Activated T-helper 1 cell treated with Interleukin-2 at 50 U/mL for 16 hours (primary cell): ENCODE data around the gene BICRA.
"Not testable (repeated sequence)": the region's sequence is repeated elsewhere in the genome, so short reads cannot be mapped to it uniquely, and the experiment has no call there.

Source experiments
- DNase-seq: peaks from one replicate; pipeline ENCODE4 v3.0.0-alpha.2; 2020; ENCODE audit warnings: low read depth

BICRA gene

GRCh38 chr19:47716270-47716937, 107.5 kb downstream of the BICRA start:
- no peak for DNase-seq

- DNase-seq = not testable (repeated sequence)
Measured at GRCh38 chr19:47718415-47719046, 109.6 kb downstream of the BICRA start.

GRCh38 chr19:47719047-47719859, 110.3 kb downstream of the BICRA start:
- DNase-seq = no peak

- no peak for DNase-seq
Measured at GRCh38 chr19:47720669-47721422, 111.9 kb downstream of the BICRA start.

GRCh38 chr19:47723581-47723940, 114.6 kb downstream of the BICRA start:
- DNase-seq = no peak

- no peak for DNase-seq
Measured at GRCh38 chr19:47725759-47726401, 116.9 kb downstream of the BICRA start.

- DNase-seq = no peak
Measured at GRCh38 chr19:47726467-47726866, 117.5 kb downstream of the BICRA start.

- not testable (repeated sequence) for DNase-seq
Measured at GRCh38 chr19:47728295-47728694, 119.4 kb downstream of the BICRA start.

GRCh38 chr19:47729468-47729798, 120.5 kb downstream of the BICRA start:
- no peak for DNase-seq

GRCh38 chr19:47729799-47730520, 121.0 kb downstream of the BICRA start:
- no peak for DNase-seq

- no peak for DNase-seq
Measured at GRCh38 chr19:47730521-47730889, 121.6 kb downstream of the BICRA start.

- DNase-seq = no peak
Measured at GRCh38 chr19:47730910-47731309, 122.0 kb downstream of the BICRA start.

GRCh38 chr19:47735131-47735530, 126.2 kb downstream of the BICRA start:
- DNase-seq = no peak

GRCh38 chr19:47740866-47741519, 132.1 kb downstream of the BICRA start:
- no peak for DNase-seq

- no peak for DNase-seq
Measured at GRCh38 chr19:47741544-47742140, 132.7 kb downstream of the BICRA start.

GRCh38 chr19:47742634-47743033, 133.7 kb downstream of the BICRA start:
- DNase-seq = no peak

- peak; percentile 95 for DNase-seq
Measured at GRCh38 chr19:47745010-47745901, 136.3 kb downstream of the BICRA start, which contains the start of gene NOP53. Gene NOP53 (plus strand): TSS chr19:47745546. CDS start chr19:47745560, 14 bp downstream.

GRCh38 chr19:47746129-47746528, 137.2 kb downstream of the BICRA start:
- DNase-seq = not testable (repeated sequence)

- DNase-seq = no peak
Measured at GRCh38 chr19:47749326-47749725, 140.4 kb downstream of the BICRA start.
